ENCODE results near the gene EIF4E2. TPM values are rescaled to one million over a fixed set of nuclear protein-coding genes. Genes with fewer than 3 reads are reported as not detected.

EIF4E2 gene
- total and polyA plus RNA-seq, 2 of the 4 experiments (the other 2 are of a cell fraction), result 52.1 to 105 TPM

GRCh38 chr2:232545511-232546375, 4.7 kb upstream of the EIF4E2 start:
- Histone ChIP-seq H4K5ac (ENCODE audit: low read depth, low read length) (no peak overlapping the region), H3K9me1 (ENCODE audit: insufficient read depth, low read length) (peaks cover 7% of the 10 kb centered on the region; the same call in 1 of the 2 replicates), H3K27me3 (ENCODE audit: control insufficient read depth, insufficient read depth, low read length) (no peaks in the 10 kb centered on the region), H3K9me3 (ENCODE audit: control insufficient read depth, insufficient read depth, low read length) (no peaks in the 10 kb centered on the region), H3K23ac (ENCODE audit: low read depth, low read length) (no peak overlapping the region), H2BK20ac (ENCODE audit: low read depth, low read length) (no peak overlapping the region), H2BK120ac (ENCODE audit: low read depth, low read length) (no peak overlapping the region), H3K18ac (ENCODE audit: low read depth, low read length) (no peak overlapping the region), H2BK5ac (ENCODE audit: low read depth, low read length, poor library complexity, severe bottlenecking) (no peak overlapping the region), H2AK5ac (ENCODE audit: low read depth, low read length) (no peak overlapping the region), H4K20me1 (ENCODE audit: insufficient read depth, low read length) (no peaks in the 10 kb centered on the region; the same call in 1 of the 2 replicates), H2AK9ac (replicated peaks; ENCODE audit: low read depth, low read length, poor library complexity) (no peak overlapping the region), H3K14ac (replicated peaks; ENCODE audit: low read depth, low read length) (no peak overlapping the region), H3K4me3 (ENCODE audit: insufficient read depth, low read depth, low read length) (no peak overlapping the region), H3K27ac (ENCODE audit: insufficient read depth, low read length) (no peak overlapping the region), H2BK15ac (ENCODE audit: low read depth, low read length) (no peak overlapping the region), H3K4me1 (ENCODE audit: control insufficient read depth, insufficient read depth, low read length) (no peaks in the 10 kb centered on the region), H3K56ac (ENCODE audit: extremely low read depth, insufficient read depth, low read length) (no peak overlapping the region), H4K91ac (ENCODE audit: insufficient read depth, low read depth, low read length) (no peak overlapping the region), H3K4ac (ENCODE audit: low read depth, low read length) (no peak overlapping the region), H3K79me1 (ENCODE audit: low read depth in 1 of 2, low read length in 2 of 2) (peaks cover 9 to 24% of the 10 kb centered on the region in 2 experiments), H3K9ac (ENCODE audit: low read depth, low read length) (no peak overlapping the region), H2AFZ (replicated peaks; ENCODE audit: low read length, poor library complexity) (no peak overlapping the region), H3K36me3 (ENCODE audit: control insufficient read depth, insufficient read depth, low read length) (peaks cover 4% of the 10 kb centered on the region; the same call in 1 of the 2 replicates), H4K8ac (ENCODE audit: low read depth in 2 of 2, low read length in 2 of 2) (no peak overlapping the region), H3K4me2 (ENCODE audit: low read depth, low read length) (no peak overlapping the region)
- dilution Hi-C loops (cut with HindIII; ENCODE audit: low sequenced_read_pairs, unreplicated experiment) (no loop called here), in situ Hi-C loops (cut with MboI; ENCODE audit: low sequenced_read_pairs) (no loop called here), intact Hi-C loops (cut with micrococcal nuclease) (no loop called here)
- DNase-seq (no peak), ATAC-seq (ENCODE audit: low read depth) (no peak)
- ChIA-PET POLR2A (ENCODE audit: unreplicated experiment) (no interaction called here), CTCF (no interaction called here)
- WGBS, 2 experiments (ENCODE audit: extremely low coverage in 2 of 2, insufficient read length in 1 of 2), result 100% methylated on average over 3 of the region's 17 CpGs; no CpG with 5 or more reads in 1 of the 2 experiments
- no TSS peak for BruUV-seq (replicated peaks)
- no peak for TF ChIP-seq RFX5 (IDR thresholded peaks at IDR 0.05; ENCODE audit: low read depth, low read length)
- TF ChIP-seq MAZ (IDR thresholded peaks at IDR 0.05; ENCODE audit: borderline replicate concordance, low read depth, low read length), result no peak
- TF ChIP-seq RAD21 (IDR thresholded peaks at IDR 0.05; ENCODE audit: low read length), result no peak
- no peak for TF ChIP-seq CHD1 (IDR thresholded peaks at IDR 0.05; ENCODE audit: low read depth, low read length)

All from IMR-90 (cell line).